B cell (primary cell): ENCODE measurements around the gene FMNL2. TPM values are rescaled to one million over a fixed set of nuclear protein-coding genes. Genes with fewer than 3 reads are reported as not detected.

Experiments used
- ATAC-seq: fragments of 200-7000 bp; cut with Tn5 transposase; one replicate; pipeline ENCODE4 v1.10.0; 2021; ENCODE audit warnings: low read depth, mild to moderate bottlenecking, moderate number of reproducible peaks, moderate library complexity
- CTCF ChIA-PET: fragments of 350-600 bp; sonication (Branson Sonifier 250); formaldehyde crosslinking; loops from one replicate; lab custom pipeline; 2021; ENCODE audit warnings: antibody characterized with exemption, inconsistent platforms; lab: Charles Lee
- POLR2A ChIA-PET: fragments of 350-600 bp; sonication (Branson Sonifier 250); formaldehyde crosslinking; loops from one replicate; lab custom pipeline; 2021; ENCODE audit warnings: antibody characterized with exemption; lab: Charles Lee
- DNase-seq: peaks from one replicate; pipeline ENCODE4 v3.0.0; 2013
- H2AFZ ChIP-seq: 2 replicates; pipeline ENCODE4 v1.6.1; 2012; ENCODE audit warnings: mild to moderate bottlenecking, low read depth, low read length; ENCODE audit not compliant: insufficient read depth, poor library complexity, severe bottlenecking
- H3K27ac ChIP-seq, 2 donors: 1 replicate in 1 of 2; 2 replicates in 1 of 2; pipeline ENCODE4 v1.5.1; 2012 to 2013; ENCODE audit warnings: low read length in 2 of 2, mild to moderate bottlenecking in 2 of 2, moderate library complexity in 1 of 2
- H3K27me3 ChIP-seq, 4 experiments: fragments of 200-600 bp in 1 of 4; sonication (generic) in 1 of 4; replicated peaks in 1 of 4; 1 replicate in 2 of 4; 2 replicates in 2 of 4; pipeline versions ENCODE4 v1.6.1 to v1.7.0; 2013 to 2016; ENCODE audit warnings: low read length in 3 of 4, mild to moderate bottlenecking in 2 of 4, mixed read lengths in 1 of 4, moderate library complexity in 1 of 4; ENCODE audit not compliant: insufficient read depth in 4 of 4, control insufficient read depth in 3 of 4; ENCODE audit errors: control extremely low read depth in 1 of 4
- H3K36me3 ChIP-seq, 2 experiments: replicated peaks in 1 of 2; 1 replicate in 1 of 2; 2 replicates in 1 of 2; pipeline versions ENCODE4 v1.6.1 to v1.7.1; 2013; ENCODE audit warnings: low read length in 1 of 2; ENCODE audit not compliant: insufficient read depth in 2 of 2, control insufficient read depth in 1 of 2; ENCODE audit errors: control extremely low read depth in 1 of 2, extremely low read depth in 1 of 2
- H3K4me1 ChIP-seq, 2 donors: fragments of 200-600 bp in 1 of 2; sonication (generic) in 1 of 2; 1 replicate in 1 of 2; 2 replicates in 1 of 2; pipeline versions ENCODE4 v1.5.1 to v1.6.1; 2013 to 2017; ENCODE audit warnings: low read length in 2 of 2; ENCODE audit not compliant: control insufficient read depth in 2 of 2, insufficient read depth in 2 of 2
- H3K4me2 ChIP-seq: replicated peaks from 2 replicates; pipeline ENCODE3; 2012; ENCODE audit warnings: mild to moderate bottlenecking, low read depth, low read length; ENCODE audit not compliant: poor library complexity, severe bottlenecking
- H3K4me3 ChIP-seq, 5 experiments: fragments of 200-600 bp in 1 of 5; sonication (generic) in 1 of 5; 1 replicate in 3 of 5; 2 replicates in 2 of 5; pipeline versions ENCODE4 v1.5.1 to v1.7.0; 2011 to 2016; ENCODE audit warnings: low read length in 4 of 5, mild to moderate bottlenecking in 4 of 5, low read depth in 2 of 5, control low read depth in 1 of 5, moderate library complexity in 1 of 5; ENCODE audit not compliant: insufficient read depth in 1 of 5; ENCODE audit errors: control extremely low read depth in 1 of 5, extremely low read depth in 1 of 5
- H3K79me2 ChIP-seq: fragments of 200-600 bp; sonication (generic); one replicate; pipeline ENCODE4 v1.6.0; 2016; ENCODE audit warnings: low read length; ENCODE audit not compliant: control insufficient read depth, insufficient read depth
- H3K9ac ChIP-seq: fragments of 200-600 bp; sonication (generic); 2 replicates; pipeline ENCODE4 v1.6.1; 2017; ENCODE audit warnings: mild to moderate bottlenecking, low read length, moderate library complexity
- H3K9me3 ChIP-seq, 3 donors: one replicate each; pipeline versions ENCODE4 v1.6.1 to v1.7.1; 2013; ENCODE audit warnings: low read length in 2 of 3; ENCODE audit not compliant: control insufficient read depth in 2 of 3, insufficient read depth in 1 of 3; ENCODE audit errors: control extremely low read depth in 1 of 3
- H4K20me1 ChIP-seq: 2 replicates; pipeline ENCODE4 v1.6.0; 2012; ENCODE audit warnings: mild to moderate bottlenecking, low read length; ENCODE audit not compliant: insufficient read depth, control insufficient read depth, poor library complexity, severe bottlenecking
- H3K27ac Mint-ChIP-seq: one replicate; pipeline ENCODE4 v1.8.0; 2021; ENCODE audit warnings: mixed read lengths
- H3K27me3 Mint-ChIP-seq: one replicate; pipeline ENCODE4 v1.8.0; 2021; ENCODE audit warnings: mixed read lengths
- H3K4me1 Mint-ChIP-seq: one replicate; pipeline ENCODE4 v1.8.0; 2021; ENCODE audit warnings: mixed read lengths
- H3K4me3 Mint-ChIP-seq: one replicate; pipeline ENCODE4 v1.8.0; 2021; ENCODE audit warnings: mixed read lengths
- H3K9me3 Mint-ChIP-seq: one replicate; pipeline ENCODE4 v1.8.0; 2022; ENCODE audit warnings: mixed read lengths; ENCODE audit not compliant: insufficient read depth
- EZH2 ChIP-seq: IDR thresholded peaks from 2 replicates; pipeline ENCODE4 v1.6.1; 2012; ENCODE audit warnings: borderline replicate concordance, low read depth, mild to moderate bottlenecking, moderate library complexity, low read length; ENCODE audit not compliant: insufficient read depth, poor library complexity, severe bottlenecking
- WGBS: methylation state at CpG from one replicate; pipeline ENCODE4 v1.1.5; 2013; ENCODE audit warnings: missing lambda C conversion rate; ENCODE audit not compliant: insufficient coverage; 5-methylcytosine and 5-hydroxymethylcytosine counted together
- intact Hi-C: fragments of 100-400 bp; cut with micrococcal nuclease; formaldehyde crosslinking; loops from one replicate; pipeline ENCODE4 v1.10.0; 2022
- polyA plus RNA-seq: library from polyadenylated mRNA; depleted of rRNA; stranded (reverse); fragments of >200 nt; gene quantifications from 2 replicates; pipeline ENCODE4 v1.2.3, GENCODE V29; 2012
- total RNA-seq, 2 donors: library from RNA; stranded (reverse); fragments of 120-200 nt in 1 of 2; gene quantifications; 1 replicate in 1 of 2; 2 replicates in 1 of 2; pipeline versions ENCODE4 v1.2.3 to v1.2.4, GENCODE V29; 2013 to 2022
- TF ChIP-seq, protein P1 (sequence below): fragments of 200-600 bp; IDR thresholded peaks from one replicate; pipeline ENCODE4 v1.8.0; 2022; ENCODE audit warnings: antibody characterized with exemption, mild to moderate bottlenecking

The FMNL2 gene
- total and polyA plus RNA-seq, 2 donors (not counting 1 experiment from before 2014, with no cell fraction given): 0.73 to 8.8 TPM

DNA sequence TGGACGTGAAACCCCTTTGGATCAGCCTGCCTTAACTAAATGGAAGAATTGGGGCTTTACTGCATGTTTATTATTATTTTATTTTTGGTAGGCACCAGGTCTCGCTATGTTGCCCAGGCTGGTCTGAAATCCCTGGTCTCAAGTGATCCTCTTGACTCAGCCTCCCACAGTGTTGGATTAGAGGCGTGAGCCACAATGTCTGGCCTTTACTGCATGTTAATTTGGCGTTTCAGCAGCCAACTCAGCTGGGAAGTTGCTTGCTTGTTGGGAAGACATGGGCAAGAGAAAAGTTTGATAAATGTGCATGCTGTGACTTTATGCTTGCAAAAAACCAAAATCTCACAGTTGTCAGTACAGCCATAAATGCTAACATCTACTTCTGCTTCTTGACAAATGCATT, 105.1 kb downstream of the FMNL2 start:
- H4K20me1 ChIP-seq: no peaks in the 10 kb centered on the region
- no peaks in the 10 kb centered on the region for H3K27me3 ChIP-seq
- intact Hi-C loops: no loop called here
- H3K4me1 Mint-ChIP-seq: peaks cover 3% of the 10 kb centered on the region
- no peaks in the 10 kb centered on the region for H3K4me1 ChIP-seq
- H3K4me3 ChIP-seq: no peak overlapping the region
- H3K9me3 ChIP-seq: no peaks in the 10 kb centered on the region
- no peak overlapping the region for H3K4me2 ChIP-seq
- no peaks in the 10 kb centered on the region for H3K27me3 Mint-ChIP-seq
- no peak for DNase-seq
- no peak overlapping the region for H2AFZ ChIP-seq
- H3K27ac Mint-ChIP-seq: no peak overlapping the region
- no peak overlapping the region for H3K27ac ChIP-seq
- no CpG with 5 or more reads among the region's 4 CpGs for WGBS
- H3K9ac ChIP-seq: no peak overlapping the region
- no peak for ATAC-seq
- no peak overlapping the region for H3K4me3 Mint-ChIP-seq
- H3K9me3 Mint-ChIP-seq: no peaks in the 10 kb centered on the region
- CTCF ChIA-PET: no interaction called here
- POLR2A ChIA-PET: no interaction called here
- H3K79me2 ChIP-seq: no peaks in the 10 kb centered on the region
- no peak for TF ChIP-seq EZH2
- TF ChIP-seq, protein P1, sequence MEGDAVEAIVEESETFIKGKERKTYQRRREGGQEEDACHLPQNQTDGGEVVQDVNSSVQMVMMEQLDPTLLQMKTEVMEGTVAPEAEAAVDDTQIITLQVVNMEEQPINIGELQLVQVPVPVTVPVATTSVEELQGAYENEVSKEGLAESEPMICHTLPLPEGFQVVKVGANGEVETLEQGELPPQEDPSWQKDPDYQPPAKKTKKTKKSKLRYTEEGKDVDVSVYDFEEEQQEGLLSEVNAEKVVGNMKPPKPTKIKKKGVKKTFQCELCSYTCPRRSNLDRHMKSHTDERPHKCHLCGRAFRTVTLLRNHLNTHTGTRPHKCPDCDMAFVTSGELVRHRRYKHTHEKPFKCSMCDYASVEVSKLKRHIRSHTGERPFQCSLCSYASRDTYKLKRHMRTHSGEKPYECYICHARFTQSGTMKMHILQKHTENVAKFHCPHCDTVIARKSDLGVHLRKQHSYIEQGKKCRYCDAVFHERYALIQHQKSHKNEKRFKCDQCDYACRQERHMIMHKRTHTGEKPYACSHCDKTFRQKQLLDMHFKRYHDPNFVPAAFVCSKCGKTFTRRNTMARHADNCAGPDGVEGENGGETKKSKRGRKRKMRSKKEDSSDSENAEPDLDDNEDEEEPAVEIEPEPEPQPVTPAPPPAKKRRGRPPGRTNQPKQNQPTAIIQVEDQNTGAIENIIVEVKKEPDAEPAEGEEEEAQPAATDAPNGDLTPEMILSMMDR: no peak
- no peaks in the 10 kb centered on the region for H3K36me3 ChIP-seq

DNA sequence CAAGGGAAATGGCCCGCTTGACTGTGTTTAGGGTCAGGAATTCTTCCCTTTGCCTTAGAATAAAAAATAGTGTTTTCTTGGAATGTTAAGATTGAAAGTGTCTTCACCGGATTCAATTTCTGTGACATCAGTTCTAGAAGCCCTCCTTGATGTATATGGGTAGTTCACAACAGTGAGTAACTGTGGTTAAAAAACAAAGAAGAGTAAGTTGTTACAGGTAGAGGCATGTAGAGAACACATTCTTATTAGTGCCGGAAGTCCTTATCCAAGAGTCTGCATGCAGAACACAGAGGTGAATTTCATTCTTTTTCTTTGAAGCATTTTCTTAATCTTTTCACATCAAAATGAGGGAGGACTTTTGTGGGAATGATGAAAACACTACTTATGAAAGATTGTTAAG, 105.5 kb downstream of the FMNL2 start:
- no peak for ATAC-seq
- Histone ChIP-seq H3K9ac (no peak overlapping the region), H3K79me2 (no peaks in the 10 kb centered on the region), H3K4me3 (no peak overlapping the region), H3K27me3 (no peaks in the 10 kb centered on the region), H2AFZ (no peak overlapping the region), H3K36me3 (no peaks in the 10 kb centered on the region), H3K4me2 (no peak overlapping the region), H4K20me1 (no peaks in the 10 kb centered on the region), H3K9me3 (no peaks in the 10 kb centered on the region), H3K4me1 (no peaks in the 10 kb centered on the region), H3K27ac (no peak overlapping the region)
- Mint-ChIP-seq H3K27me3 (no peaks in the 10 kb centered on the region), H3K27ac (no peak overlapping the region), H3K9me3 (no peaks in the 10 kb centered on the region), H3K4me3 (no peak overlapping the region), H3K4me1 (peaks cover 3% of the 10 kb centered on the region)
- no CpG with 5 or more reads among the region's 3 CpGs for WGBS
- ChIA-PET CTCF (no interaction called here), POLR2A (no interaction called here)
- TF ChIP-seq, protein P1: no peak
- TF ChIP-seq EZH2: no peak
- intact Hi-C loops: no loop called here
- no peak for DNase-seq
